ENCODE results near the gene PAM.

Gene PAM

GRCh38 chr5:102809033-102809432 is 53.9 kb downstream of the PAM start:
- TF ChIP-seq CTCF (IDR thresholded peaks at IDR 0.05; ENCODE audit: insufficient read depth, low read length, poor library complexity, severe bottlenecking), result no peak
- Histone ChIP-seq H3K36me3 (ENCODE audit: control insufficient read depth, insufficient read depth, low read length) (no peaks in the 10 kb centered on the region), H3K4me3 (replicated peaks; ENCODE audit: low read depth, low read length) (no peak overlapping the region), H3K27me3 (replicated peaks; ENCODE audit: control insufficient read depth, insufficient read depth, low read length) (no peaks in the 10 kb centered on the region)
- DNase-seq (ENCODE audit: extremely low read depth, insufficient read length), result no peak

- Histone ChIP-seq H3K4me3 (replicated peaks; ENCODE audit: low read depth, low read length) (no peak overlapping the region), H3K36me3 (ENCODE audit: control insufficient read depth, insufficient read depth, low read length) (no peaks in the 10 kb centered on the region), H3K27me3 (replicated peaks; ENCODE audit: control insufficient read depth, insufficient read depth, low read length) (no peaks in the 10 kb centered on the region)
- DNase-seq (ENCODE audit: extremely low read depth, insufficient read length), result no peak
- TF ChIP-seq CTCF (IDR thresholded peaks at IDR 0.05; ENCODE audit: insufficient read depth, low read length, poor library complexity, severe bottlenecking), result no peak
Observed at GRCh38 chr5:102811972-102812371, 56.9 kb downstream of the PAM start.

GRCh38 chr5:102813740-102814139 is 58.6 kb downstream of the PAM start:
- Histone ChIP-seq H3K27me3 (replicated peaks; ENCODE audit: control insufficient read depth, insufficient read depth, low read length) (no peaks in the 10 kb centered on the region), H3K36me3 (ENCODE audit: control insufficient read depth, insufficient read depth, low read length) (no peaks in the 10 kb centered on the region), H3K4me3 (replicated peaks; ENCODE audit: low read depth, low read length) (no peak overlapping the region)
- TF ChIP-seq CTCF (IDR thresholded peaks at IDR 0.05; ENCODE audit: insufficient read depth, low read length, poor library complexity, severe bottlenecking), result no peak
- DNase-seq (ENCODE audit: extremely low read depth, insufficient read length), result no peak

GRCh38 chr5:102815084-102815483 is 60.0 kb downstream of the PAM start:
- TF ChIP-seq CTCF (IDR thresholded peaks at IDR 0.05; ENCODE audit: insufficient read depth, low read length, poor library complexity, severe bottlenecking), result no peak
- no peak for DNase-seq (ENCODE audit: extremely low read depth, insufficient read length)
- Histone ChIP-seq H3K27me3 (replicated peaks; ENCODE audit: control insufficient read depth, insufficient read depth, low read length) (no peaks in the 10 kb centered on the region), H3K36me3 (ENCODE audit: control insufficient read depth, insufficient read depth, low read length) (no peaks in the 10 kb centered on the region), H3K4me3 (replicated peaks; ENCODE audit: low read depth, low read length) (no peak overlapping the region)

GRCh38 chr5:102815540-102816332 is 60.6 kb downstream of the PAM start:
- no peaks in the 10 kb centered on the region for H3K27me3 ChIP-seq (replicated peaks; ENCODE audit: control insufficient read depth, insufficient read depth, low read length)
- DNase-seq (ENCODE audit: extremely low read depth, insufficient read length), result no peak
- H3K4me3 ChIP-seq (replicated peaks; ENCODE audit: low read depth, low read length), result no peak overlapping the region
- TF ChIP-seq CTCF (IDR thresholded peaks at IDR 0.05; ENCODE audit: insufficient read depth, low read length, poor library complexity, severe bottlenecking), result no peak
- H3K36me3 ChIP-seq (ENCODE audit: control insufficient read depth, insufficient read depth, low read length), result no peaks in the 10 kb centered on the region
